ENCODE results near the gene DET1. TPM values are rescaled to one million over a fixed set of nuclear protein-coding genes. Genes with fewer than 3 reads are reported as not detected.

DET1 gene
- polyA plus RNA-seq, 12 donors = 4.7 to 13.4 (median 10.4) TPM; not detected in 1

- no peak for DNase-seq
Observed at GRCh38 chr15:88467935-88468528, 78.4 kb downstream of the DET1 start.

DNA sequence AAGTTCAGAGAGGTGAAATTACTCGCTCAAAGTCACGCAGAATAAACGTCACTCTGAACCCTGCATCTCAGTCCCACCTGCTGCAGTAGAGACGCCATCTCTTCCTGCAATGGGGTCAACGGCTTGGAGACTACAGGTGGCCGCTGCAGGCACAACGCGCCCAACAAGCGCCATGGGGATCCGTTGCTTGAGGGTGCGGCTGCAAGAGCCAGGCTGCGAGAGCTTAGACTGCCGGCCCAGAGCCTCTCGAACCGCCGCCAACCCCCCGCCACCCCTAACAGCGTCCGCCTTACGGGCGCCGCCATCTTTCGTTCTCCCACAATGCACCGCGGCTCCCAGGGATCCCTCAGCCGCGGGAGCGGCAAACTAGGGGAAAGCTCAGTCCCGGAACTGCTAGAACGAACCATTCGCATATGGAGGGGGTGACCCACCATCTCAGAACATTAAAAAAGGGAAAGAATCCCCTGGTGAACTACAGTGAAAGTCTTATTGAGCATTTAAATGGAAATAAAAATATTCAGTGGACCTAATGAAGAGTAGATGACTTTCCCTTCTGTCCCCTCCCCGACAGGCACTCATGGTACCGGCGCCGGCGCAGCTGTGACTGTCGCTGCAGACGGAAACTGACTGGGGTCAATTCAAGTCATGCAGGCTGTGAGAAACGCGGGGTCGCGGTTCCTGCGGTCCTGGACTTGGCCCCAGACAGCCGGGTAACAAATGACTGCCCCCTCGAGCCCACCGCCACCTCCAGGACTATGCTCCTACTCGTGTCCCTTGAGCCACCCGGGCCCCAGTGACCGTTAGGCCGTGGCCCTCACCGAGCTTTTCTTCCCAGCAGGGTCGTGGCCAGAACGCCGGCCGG, 79.2 kb downstream of the DET1 start, which contains the start of the genes MRPL46 and MRPS11:
TSS of gene MRPL46 (minus strand) at position 316 of the 862 bp plus-strand sequence. CDS start at position 305, 11 bp downstream.
TSS of gene MRPS11 (plus strand) at position 636 of the 862 bp plus-strand sequence. CDS start at position 646, 10 bp downstream.
- DNase-seq = peak; percentile 95

- DNase-seq = no peak
Observed at GRCh38 chr15:88465633-88466224, 80.8 kb downstream of the DET1 start.

DNA sequence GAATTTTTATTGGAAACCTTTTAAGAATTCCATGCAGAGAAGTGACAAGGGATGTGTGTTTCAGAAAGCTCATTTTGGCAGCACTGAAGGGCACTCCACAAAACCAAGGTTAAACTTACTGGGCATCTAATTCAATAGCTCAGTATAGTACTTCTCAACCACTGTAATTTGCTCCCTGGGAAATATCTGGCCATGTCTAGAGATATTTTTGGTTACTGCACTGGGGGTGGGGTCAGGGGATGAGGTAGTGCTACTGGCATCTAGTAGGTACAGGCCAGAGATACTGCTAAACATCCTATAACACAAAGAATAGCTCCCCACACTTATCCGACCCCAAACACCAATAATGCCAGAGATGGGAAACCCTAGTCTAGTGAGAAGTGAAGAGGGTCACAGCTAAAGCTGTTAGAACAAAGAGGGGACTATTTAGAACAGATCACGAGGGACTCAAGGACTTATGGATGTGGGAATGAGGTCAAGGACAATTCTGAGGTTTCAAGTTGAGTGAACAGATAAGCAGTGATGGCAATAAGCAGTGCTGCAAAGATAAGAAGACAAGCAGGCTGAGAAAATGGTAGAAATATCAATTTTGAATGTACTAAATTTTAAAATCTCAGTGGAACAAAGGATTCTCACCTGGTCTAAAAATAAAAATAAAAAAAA, 82.5 kb downstream of the DET1 start:
- DNase-seq = no peak

Other genes with a start within 250 kb of the DET1 start
- 10 to 100 TPM in 11 of 12 donors, not detected in 1; 17.3 to 25.8 (median 23.4) TPM for gene MRPL46, start 79.3 kb downstream of the DET1 start, polyA plus RNA-seq (ENCODE audit: insufficient read length in 12 of 12)
- gene MRPS11, start 79.0 kb downstream of the DET1 start, polyA plus RNA-seq (ENCODE audit: insufficient read length in 12 of 12) = 10 to 100 TPM in 11 of 12 donors, not detected in 1; 41.1 to 58.2 (median 43.4) TPM
- 1 to 10 TPM in 11 of 12 donors, not detected in 1; 3.2 to 6.2 (median 5.0) TPM for gene AEN, start 74.7 kb upstream of the DET1 start, polyA plus RNA-seq (ENCODE audit: insufficient read length in 12 of 12)
- 1 to 10 TPM in 5 of 12 donors, under 1 TPM in 5, not detected in 2; 0.56 to 5.5 (median 1.0) TPM for gene ISG20, start 92.3 kb upstream of the DET1 start, polyA plus RNA-seq (ENCODE audit: insufficient read length in 12 of 12)